ENCODE measurements around the gene SULT1A2.

GRCh38 chr16:28585674-28586073 is 11.2 kb downstream of the SULT1A2 start:
- TF ChIP-seq CTCF (IDR thresholded peaks at IDR 0.05) (no peak), POLR2A (IDR thresholded peaks at IDR 0.05) (no peak)

Measured in tibial nerve (tissue), 3 donors.